ENCODE data around the gene TNFAIP1.

Gene TNFAIP1

GRCh38 chr17:28395426-28395825, 59.9 kb downstream of the TNFAIP1 start:
- no peak for DNase-seq

- no peak for DNase-seq
Observed at GRCh38 chr17:28395968-28396367, 60.4 kb downstream of the TNFAIP1 start.

Data from nucleus accumbens (tissue), 56 donors.